Ascending aorta (tissue), 2 donors: ENCODE measurements around the gene ZNF778. TPM values are rescaled to one million over a fixed set of nuclear protein-coding genes. Genes with fewer than 3 reads are reported as not detected.
"Not testable (repeated sequence)": the region's sequence is repeated elsewhere in the genome, so short reads cannot be mapped to it uniquely, and the experiment has no call there.

Experiments
- DNase-seq, 2 donors: peaks; one replicate each; pipeline ENCODE4 v3.0.0-alpha.2; 2019; ENCODE audit warnings: low spot score in 2 of 2
- H3K27ac ChIP-seq, 2 donors: fragments of 200-600 bp; sonication (generic); one replicate each; pipeline ENCODE4 v1.5.1; 2016 to 2017; ENCODE audit warnings: mild to moderate bottlenecking in 1 of 2
- H3K27me3 ChIP-seq: fragments of 200-600 bp; sonication (generic); one replicate; pipeline ENCODE4 v1.5.1; 2017
- H3K36me3 ChIP-seq, 2 donors: fragments of 200-600 bp; sonication (generic); one replicate each; pipeline ENCODE4 v1.5.1; 2016
- H3K4me1 ChIP-seq, 2 donors: fragments of 200-600 bp; sonication (generic); one replicate each; pipeline ENCODE4 v1.5.1; 2016 to 2017; ENCODE audit warnings: mild to moderate bottlenecking in 1 of 2
- H3K4me3 ChIP-seq, 2 donors: fragments of 200-600 bp; sonication (generic); one replicate each; pipeline ENCODE4 v1.5.1; 2016 to 2017; ENCODE audit warnings: mild to moderate bottlenecking in 1 of 2
- H3K9me3 ChIP-seq, 2 donors: fragments of 200-600 bp; sonication (generic); one replicate each; pipeline ENCODE4 v1.5.1; 2016
- CTCF ChIP-seq, 3 experiments: fragments of 200-600 bp in 2 of 3; fragments of 450-650 bp in 1 of 3; sonication (generic) in 2 of 3; IDR thresholded peaks; one replicate each; pipeline ENCODE4 v1.5.1; 2016 to 2019; ENCODE audit warnings: antibody characterized with exemption in 3 of 3, mild to moderate bottlenecking in 1 of 3, moderate library complexity in 1 of 3
- intact Hi-C: fragments of 100-400 bp; cut with DNase I; formaldehyde crosslinking; loops from one replicate; pipeline ENCODE4 v1.15.1; 2023
- total RNA-seq: library from RNA; depleted of rRNA; stranded (reverse); fragments of >200 nt; gene quantifications from one replicate; pipeline ENCODE4 v1.1.0, GENCODE V29; 2016

Gene ZNF778
- total RNA-seq, 1 donor from 2014 or later = 1.5 TPM

DNA sequence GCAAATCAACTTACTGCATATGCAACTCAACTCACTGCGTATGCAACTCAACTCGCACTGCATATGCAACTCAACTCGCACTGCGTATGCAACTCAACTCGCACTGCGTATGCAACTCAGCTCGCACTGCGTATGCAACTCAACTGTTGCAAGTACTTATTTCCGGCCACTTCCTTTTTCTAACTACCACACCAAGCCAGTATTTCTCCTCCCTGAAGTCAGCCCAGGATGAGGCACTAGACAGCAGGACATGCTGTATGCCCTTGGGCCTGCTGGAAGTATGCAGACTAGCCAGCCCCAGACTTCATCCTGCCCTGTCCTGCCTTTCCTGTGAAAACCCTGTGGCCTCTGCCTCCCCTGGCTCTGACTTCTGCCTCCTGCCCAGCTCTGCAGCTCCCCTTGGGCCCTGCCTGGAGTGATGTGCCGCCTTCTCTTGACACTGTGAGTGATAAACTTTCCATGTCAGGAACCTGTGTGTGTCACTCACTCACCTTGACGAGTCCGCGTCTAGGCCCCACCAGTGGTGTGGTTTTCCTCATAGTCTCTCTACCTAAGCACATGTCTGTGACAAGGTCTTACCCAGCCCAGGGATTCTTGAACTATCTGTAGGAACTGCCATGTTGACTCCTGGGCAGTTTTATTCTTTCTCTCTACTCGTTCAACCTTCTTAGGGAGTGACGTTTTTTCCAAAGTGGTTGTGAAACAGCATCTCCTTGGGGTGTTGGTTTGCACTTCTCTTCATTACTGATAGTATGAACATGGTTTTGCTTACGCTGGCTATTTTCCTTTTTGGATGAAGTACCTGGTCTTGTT, 16.4 kb downstream of the ZNF778 start:
- Histone ChIP-seq H3K4me1 (no peaks in the 10 kb centered on the region), H3K4me3 (no peak overlapping the region), H3K27me3 (no peaks in the 10 kb centered on the region), H3K9me3 (no peaks in the 10 kb centered on the region), H3K27ac (no peak overlapping the region), H3K36me3 (peaks cover 47 to 53% of the 10 kb centered on the region in 2 donors)
- no peak for DNase-seq
- intact Hi-C loops = no loop called here
- no peak for TF ChIP-seq CTCF (IDR thresholded peaks at IDR 0.05)

GRCh38 chr16:89237733-89238132, 20.2 kb downstream of the ZNF778 start:
- H3K27ac ChIP-seq = no peak overlapping the region
- intact Hi-C loops = no loop called here
- no peaks in the 10 kb centered on the region for H3K27me3 ChIP-seq
- H3K4me1 ChIP-seq = peaks cover 0 to 6% of the 10 kb centered on the region in 2 donors
- H3K9me3 ChIP-seq = no peaks in the 10 kb centered on the region
- TF ChIP-seq CTCF (IDR thresholded peaks at IDR 0.05) = no peak
- no peak overlapping the region for H3K4me3 ChIP-seq
- H3K36me3 ChIP-seq = peaks cover 14% of the 10 kb centered on the region in 2 donors
- no peak for DNase-seq

- H3K27ac ChIP-seq = peak overlapping the region; percentile 95 to 98
- H3K4me1 ChIP-seq = peaks cover 0 to 6% of the 10 kb centered on the region in 2 donors
- intact Hi-C loops = loop anchor here (1.0 to 10.0 kb wide), 8 partner anchors 25 to 1477 kb away; partner anchors contain the start of genes CDK10, CHMP1A, KLHDC4 and RPL13
- H3K4me3 ChIP-seq = peak overlapping the region; percentile 70 to 79
- no peak for TF ChIP-seq CTCF (IDR thresholded peaks at IDR 0.05)
- H3K36me3 ChIP-seq = no peaks in the 10 kb centered on the region
- peak in 1 of 2 donors; percentile 87 for DNase-seq
- H3K27me3 ChIP-seq = no peaks in the 10 kb centered on the region
- H3K9me3 ChIP-seq = no peaks in the 10 kb centered on the region
Observed at GRCh38 chr16:89241187-89242007, 23.9 kb downstream of the ZNF778 start.

DNA sequence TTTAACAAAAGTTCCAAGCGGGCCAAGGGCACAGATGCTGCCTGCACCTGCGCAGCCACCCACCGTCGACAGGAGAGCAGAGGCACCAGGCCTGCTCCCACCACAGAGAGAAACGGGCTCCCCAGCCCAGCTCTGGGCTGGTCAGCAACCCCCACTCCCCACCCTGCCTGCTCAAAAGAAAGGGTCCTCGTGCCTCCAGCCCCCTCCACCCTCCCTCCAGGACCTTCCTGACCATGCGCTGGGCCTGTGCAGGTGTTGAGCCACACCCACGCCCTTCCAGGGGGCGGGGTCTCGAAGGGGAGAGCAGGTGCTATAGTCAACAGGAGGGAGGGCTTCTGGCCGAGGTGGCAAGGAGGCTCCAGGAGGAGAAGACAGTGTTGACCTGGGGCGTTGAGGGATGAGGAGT, 25.3 kb downstream of the ZNF778 start:
- DNase-seq = no peak
- Histone ChIP-seq H3K27me3 (no peaks in the 10 kb centered on the region), H3K4me1 (peaks cover 5 to 9% of the 10 kb centered on the region in 2 donors), H3K36me3 (no peaks in the 10 kb centered on the region), H3K4me3 (no peak overlapping the region), H3K9me3 (no peaks in the 10 kb centered on the region), H3K27ac (no peak overlapping the region)
- intact Hi-C loops = loop anchor here (5.0 to 10.0 kb wide), 5 partner anchors 152 to 1478 kb away; partner anchors contain the start of genes CDK10, CHMP1A, KLHDC4 and SPATA33
- no peak for TF ChIP-seq CTCF (IDR thresholded peaks at IDR 0.05)

DNA sequence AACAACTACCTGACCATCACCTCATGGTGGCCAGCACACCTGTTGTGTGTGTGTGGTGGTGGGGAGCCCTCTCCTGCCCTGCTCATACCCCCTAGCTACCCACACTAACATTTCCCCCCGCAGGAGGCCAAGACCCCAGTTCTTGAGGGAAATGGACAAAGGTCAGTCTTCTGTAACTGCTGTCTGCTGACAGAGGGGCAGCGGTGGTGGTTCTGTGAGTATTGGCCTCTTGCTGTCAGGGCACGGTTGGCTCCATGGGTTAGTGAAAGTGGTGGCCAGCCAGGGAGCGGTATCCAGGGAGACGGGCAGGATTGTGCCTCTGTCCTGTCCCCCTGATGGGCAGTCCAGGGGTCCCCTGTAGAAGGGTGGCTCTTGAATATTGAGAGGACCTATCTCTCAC, 26.2 kb downstream of the ZNF778 start:
- no peak for TF ChIP-seq CTCF (IDR thresholded peaks at IDR 0.05)
- DNase-seq = no peak
- no peak overlapping the region for H3K4me3 ChIP-seq
- no peaks in the 10 kb centered on the region for H3K36me3 ChIP-seq
- intact Hi-C loops = loop anchor here (5.0 to 10.0 kb wide), 5 partner anchors 151 to 1479 kb away; partner anchors contain the start of genes CDK10, CHMP1A, KLHDC4 and SPATA33
- H3K27ac ChIP-seq = no peak overlapping the region
- H3K27me3 ChIP-seq = no peaks in the 10 kb centered on the region
- peaks cover 5 to 9% of the 10 kb centered on the region in 2 donors for H3K4me1 ChIP-seq
- H3K9me3 ChIP-seq = no peaks in the 10 kb centered on the region

DNA sequence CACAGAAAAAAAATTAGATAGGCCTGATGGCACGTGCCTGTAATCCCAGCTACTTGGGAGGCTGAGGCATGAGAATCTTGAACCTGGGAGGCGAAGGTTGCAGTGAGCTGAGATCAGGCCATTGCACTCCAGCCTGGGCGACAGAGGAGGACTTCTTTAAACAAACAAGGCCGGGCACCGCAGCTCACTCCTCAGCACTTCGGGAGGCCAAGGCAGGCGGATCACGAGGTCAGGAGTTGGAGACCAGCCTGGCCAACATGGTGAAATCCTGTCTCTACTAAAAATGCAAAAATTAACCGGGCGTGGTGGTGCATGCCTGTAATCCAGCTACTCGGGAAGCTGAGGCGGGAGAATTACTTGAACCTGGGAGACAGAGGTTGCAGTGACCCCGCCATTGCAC, 26.8 kb downstream of the ZNF778 start:
- not testable (repeated sequence) for H3K27me3 ChIP-seq, H3K4me3 ChIP-seq, H3K36me3 ChIP-seq, H3K27ac ChIP-seq, H3K9me3 ChIP-seq, DNase-seq, H3K4me1 ChIP-seq
- intact Hi-C loops = loop anchor here (5.0 to 10.0 kb wide), 5 partner anchors 151 to 1479 kb away; partner anchors contain the start of genes CDK10, CHMP1A, KLHDC4 and SPATA33
